Breast epithelium (tissue), 3 donors: ENCODE data around the gene COL9A1.

ENCODE experiments used
- POLR2A ChIP-seq: fragments of 450-650 bp; IDR thresholded peaks from one replicate; pipeline ENCODE4 v1.6.1; 2016; ENCODE audit warnings: antibody characterized with exemption, mild to moderate bottlenecking, moderate library complexity
- POLR2AphosphoS5 ChIP-seq, 3 donors: sonication (generic); formaldehyde crosslinking; IDR thresholded peaks; one replicate each; pipeline ENCODE4 v1.6.1; 2017; ENCODE audit warnings: antibody characterized with exemption in 3 of 3
- TF ChIP-seq, protein P1 (sequence below), 3 donors: fragments of 450-650 bp; IDR thresholded peaks; one replicate each; pipeline ENCODE4 v1.5.1; 2016 to 2017; ENCODE audit warnings: antibody characterized with exemption in 3 of 3, mild to moderate bottlenecking in 3 of 3, moderate library complexity in 3 of 3

GRCh38 chr6:70272071-70272470 lies 30.8 kb downstream of the COL9A1 start:
- TF ChIP-seq POLR2A = no peak
- TF ChIP-seq, protein P1, sequence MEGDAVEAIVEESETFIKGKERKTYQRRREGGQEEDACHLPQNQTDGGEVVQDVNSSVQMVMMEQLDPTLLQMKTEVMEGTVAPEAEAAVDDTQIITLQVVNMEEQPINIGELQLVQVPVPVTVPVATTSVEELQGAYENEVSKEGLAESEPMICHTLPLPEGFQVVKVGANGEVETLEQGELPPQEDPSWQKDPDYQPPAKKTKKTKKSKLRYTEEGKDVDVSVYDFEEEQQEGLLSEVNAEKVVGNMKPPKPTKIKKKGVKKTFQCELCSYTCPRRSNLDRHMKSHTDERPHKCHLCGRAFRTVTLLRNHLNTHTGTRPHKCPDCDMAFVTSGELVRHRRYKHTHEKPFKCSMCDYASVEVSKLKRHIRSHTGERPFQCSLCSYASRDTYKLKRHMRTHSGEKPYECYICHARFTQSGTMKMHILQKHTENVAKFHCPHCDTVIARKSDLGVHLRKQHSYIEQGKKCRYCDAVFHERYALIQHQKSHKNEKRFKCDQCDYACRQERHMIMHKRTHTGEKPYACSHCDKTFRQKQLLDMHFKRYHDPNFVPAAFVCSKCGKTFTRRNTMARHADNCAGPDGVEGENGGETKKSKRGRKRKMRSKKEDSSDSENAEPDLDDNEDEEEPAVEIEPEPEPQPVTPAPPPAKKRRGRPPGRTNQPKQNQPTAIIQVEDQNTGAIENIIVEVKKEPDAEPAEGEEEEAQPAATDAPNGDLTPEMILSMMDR (IDR thresholded peaks at IDR 0.05) = no peak
- TF ChIP-seq POLR2AphosphoS5 (IDR thresholded peaks at IDR 0.05) = no peak
